Loucy (cell line): Measurements from ENCODE around the gene TAS2R13.

Source experiments
- H2AFZ ChIP-seq: fragments of 200-600 bp; sonication (generic); 2 replicates; pipeline ENCODE4 v1.6.0; 2016; ENCODE audit warnings: antibody characterized with exemption, mild to moderate bottlenecking, low read length, moderate library complexity
- H3F3A ChIP-seq: fragments of 200-600 bp; 2 replicates; pipeline ENCODE4 v1.6.0; 2016; ENCODE audit warnings: antibody characterized with exemption, low read depth, mild to moderate bottlenecking
- H3K27me3 ChIP-seq: fragments of 200-600 bp; sonication (generic); 2 replicates; pipeline ENCODE4 v1.6.1; 2014; ENCODE audit warnings: low read length, mild to moderate bottlenecking; ENCODE audit not compliant: insufficient read depth, poor library complexity, severe bottlenecking
- H3K36me3 ChIP-seq: fragments of 200-600 bp; sonication (generic); 2 replicates; pipeline ENCODE4 v1.6.1; 2016; ENCODE audit warnings: low read length; ENCODE audit not compliant: insufficient read depth
- H3K4me1 ChIP-seq: fragments of 200-600 bp; sonication (generic); 2 replicates; pipeline ENCODE4 v1.5.1; 2014; ENCODE audit warnings: low read length, mild to moderate bottlenecking; ENCODE audit not compliant: insufficient read depth, poor library complexity, severe bottlenecking
- H3K4me2 ChIP-seq: fragments of 200-600 bp; sonication (generic); 2 replicates; pipeline ENCODE4 v1.6.0; 2014; ENCODE audit warnings: antibody characterized with exemption, low read length, low read depth, mild to moderate bottlenecking; ENCODE audit not compliant: poor library complexity, severe bottlenecking
- H3K4me3 ChIP-seq: fragments of 200-600 bp; sonication (generic); 2 replicates; pipeline ENCODE4 v1.5.1; 2014; ENCODE audit warnings: low read length, mild to moderate bottlenecking, mixed read lengths; ENCODE audit not compliant: poor library complexity, severe bottlenecking
- H3K79me2 ChIP-seq: fragments of 200-600 bp; sonication (generic); 2 replicates; pipeline ENCODE4 v1.6.1; 2014; ENCODE audit warnings: low read length; ENCODE audit not compliant: insufficient read depth
- H3K9ac ChIP-seq: fragments of 200-600 bp; sonication (generic); 2 replicates; pipeline ENCODE4 v1.6.0; 2014; ENCODE audit warnings: mild to moderate bottlenecking, low read depth, low read length, moderate library complexity; ENCODE audit not compliant: poor library complexity, severe bottlenecking
- H3K9me2 ChIP-seq: fragments of 200-600 bp; sonication (generic); replicated peaks from 2 replicates; pipeline ENCODE4 v1.6.1; 2016; ENCODE audit warnings: low read depth, low read length, mixed read lengths
- H3K9me3 ChIP-seq: fragments of 200-600 bp; sonication (generic); 2 replicates; pipeline ENCODE4 v1.6.1; 2014; ENCODE audit warnings: mild to moderate bottlenecking, antibody characterized with exemption, low read length, low read depth; ENCODE audit not compliant: insufficient read depth
- H4K20me1 ChIP-seq: fragments of 200-600 bp; sonication (generic); 2 replicates; pipeline ENCODE4 v1.6.0; 2014; ENCODE audit warnings: antibody characterized with exemption, low read length, mild to moderate bottlenecking; ENCODE audit not compliant: insufficient read depth, poor library complexity, severe bottlenecking
- EZH2phosphoT487 ChIP-seq: fragments of 200-600 bp; IDR thresholded peaks from 2 replicates; pipeline ENCODE4 v1.6.1; 2018; ENCODE audit warnings: antibody characterized with exemption, mild to moderate bottlenecking, moderate library complexity, borderline replicate concordance
- TF ChIP-seq, protein P1 (sequence below): fragments of 200-600 bp; sonication (generic); conservative IDR thresholded peaks from 2 replicates; pipeline ENCODE4 v1.5.1; 2014; ENCODE audit warnings: mild to moderate bottlenecking, antibody characterized with exemption, low read length

TAS2R13 gene

DNA sequence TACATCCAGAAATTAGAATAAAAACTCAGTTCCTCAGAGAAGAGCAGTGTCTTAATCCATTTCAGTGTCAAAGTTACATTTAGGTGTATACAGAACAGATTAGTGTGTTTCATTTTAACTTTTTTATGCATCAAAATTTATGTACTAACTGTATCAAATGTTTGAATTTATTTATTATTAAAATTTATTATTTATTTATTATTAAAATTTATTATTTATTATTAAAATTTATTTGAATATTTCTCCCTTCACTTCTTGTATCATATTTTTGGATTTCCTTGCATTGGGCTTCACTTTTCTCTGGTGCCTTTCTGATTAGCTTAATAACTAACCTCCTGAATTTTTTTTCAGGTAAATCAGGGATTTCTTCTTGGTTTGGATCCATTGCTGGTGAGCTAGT lies 32.0 kb upstream of the TAS2R13 start:
- Histone ChIP-seq H3K36me3 (no peaks in the 10 kb centered on the region), H3K9me3 (no peaks in the 10 kb centered on the region), H3K4me2 (no peak overlapping the region), H3K4me3 (no peak overlapping the region), H3K79me2 (no peaks in the 10 kb centered on the region), H3K9ac (no peak overlapping the region), H2AFZ (no peak overlapping the region), H3F3A (no peaks in the 10 kb centered on the region), H3K9me2 (no peaks in the 10 kb centered on the region), H3K27me3 (no peaks in the 10 kb centered on the region), H4K20me1 (no peaks in the 10 kb centered on the region), H3K4me1 (no peaks in the 10 kb centered on the region)
- TF ChIP-seq EZH2phosphoT487: no peak
- TF ChIP-seq, protein P1, sequence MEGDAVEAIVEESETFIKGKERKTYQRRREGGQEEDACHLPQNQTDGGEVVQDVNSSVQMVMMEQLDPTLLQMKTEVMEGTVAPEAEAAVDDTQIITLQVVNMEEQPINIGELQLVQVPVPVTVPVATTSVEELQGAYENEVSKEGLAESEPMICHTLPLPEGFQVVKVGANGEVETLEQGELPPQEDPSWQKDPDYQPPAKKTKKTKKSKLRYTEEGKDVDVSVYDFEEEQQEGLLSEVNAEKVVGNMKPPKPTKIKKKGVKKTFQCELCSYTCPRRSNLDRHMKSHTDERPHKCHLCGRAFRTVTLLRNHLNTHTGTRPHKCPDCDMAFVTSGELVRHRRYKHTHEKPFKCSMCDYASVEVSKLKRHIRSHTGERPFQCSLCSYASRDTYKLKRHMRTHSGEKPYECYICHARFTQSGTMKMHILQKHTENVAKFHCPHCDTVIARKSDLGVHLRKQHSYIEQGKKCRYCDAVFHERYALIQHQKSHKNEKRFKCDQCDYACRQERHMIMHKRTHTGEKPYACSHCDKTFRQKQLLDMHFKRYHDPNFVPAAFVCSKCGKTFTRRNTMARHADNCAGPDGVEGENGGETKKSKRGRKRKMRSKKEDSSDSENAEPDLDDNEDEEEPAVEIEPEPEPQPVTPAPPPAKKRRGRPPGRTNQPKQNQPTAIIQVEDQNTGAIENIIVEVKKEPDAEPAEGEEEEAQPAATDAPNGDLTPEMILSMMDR: no peak

DNA sequence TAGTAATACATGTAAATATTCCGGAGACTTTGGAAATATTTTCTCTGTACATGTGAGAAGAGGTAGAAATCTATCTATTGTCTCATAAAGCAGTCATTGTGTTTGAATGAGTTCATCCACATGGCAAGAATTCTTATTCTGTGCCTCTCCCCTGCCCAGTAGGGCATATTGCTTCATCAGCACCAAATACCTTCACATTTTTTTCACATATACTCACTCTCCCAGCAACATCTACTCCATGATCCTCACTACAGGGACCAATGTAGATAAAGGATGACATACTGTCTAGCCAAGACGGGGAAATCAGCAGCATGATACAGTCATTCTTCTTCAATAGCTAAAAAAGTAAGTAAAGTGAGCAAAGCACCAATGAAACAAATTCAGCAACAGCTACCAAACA lies 31.0 kb upstream of the TAS2R13 start:
- Histone ChIP-seq H3K36me3 (no peaks in the 10 kb centered on the region), H3K4me1 (no peaks in the 10 kb centered on the region), H3K9ac (no peak overlapping the region), H3F3A (no peaks in the 10 kb centered on the region), H3K79me2 (no peaks in the 10 kb centered on the region), H4K20me1 (no peaks in the 10 kb centered on the region), H3K4me3 (no peak overlapping the region), H3K9me3 (no peaks in the 10 kb centered on the region), H2AFZ (no peak overlapping the region), H3K4me2 (no peak overlapping the region), H3K27me3 (no peaks in the 10 kb centered on the region), H3K9me2 (no peaks in the 10 kb centered on the region)
- no peak for TF ChIP-seq EZH2phosphoT487
- TF ChIP-seq, protein P1: no peak

DNA sequence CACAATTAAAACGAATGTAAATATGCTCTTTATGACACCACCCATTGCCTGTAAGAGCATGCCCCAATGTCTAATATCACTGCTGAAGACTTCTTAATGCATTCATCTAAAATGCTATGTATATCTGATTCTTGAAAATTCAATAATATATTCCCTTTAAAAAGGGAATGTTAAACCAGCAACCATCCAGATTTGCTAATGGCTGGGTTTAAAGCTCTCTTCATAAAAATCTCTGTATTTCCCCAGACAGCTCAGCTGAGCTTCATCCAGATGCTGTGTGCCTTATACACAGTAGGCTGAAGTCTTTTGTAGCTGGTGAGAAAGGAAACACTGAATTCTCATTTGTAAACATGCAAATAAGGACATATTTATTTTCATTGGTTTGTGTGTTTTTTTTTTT lies 29.8 kb upstream of the TAS2R13 start, which contains the start of gene TAS2R14:
TSS of gene TAS2R14 (minus strand) at position 101 of the 400 bp plus-strand sequence. CDS start at position 45, 56 bp downstream.
- Histone ChIP-seq H3K9me3 (no peaks in the 10 kb centered on the region), H3K36me3 (no peaks in the 10 kb centered on the region), H4K20me1 (no peaks in the 10 kb centered on the region), H3K9ac (no peak within 1 kb of the TSS), H3K4me2 (no peak within 1 kb of the TSS), H3K9me2 (no peaks in the 10 kb centered on the region), H3K79me2 (no peaks in the 10 kb centered on the region), H3K4me3 (no peak within 1 kb of the TSS), H3K4me1 (no peaks in the 10 kb centered on the region), H2AFZ (no peak within 1 kb of the TSS), H3F3A (no peaks in the 10 kb centered on the region), H3K27me3 (no peaks in the 10 kb centered on the region)
- TF ChIP-seq, protein P1: no peak
- TF ChIP-seq EZH2phosphoT487: no peak
